GM12891 (cell line): Measurements from ENCODE around the gene RNF150.

ENCODE experiments used
- DNase-seq: peaks from one replicate; pipeline ENCODE4 v3.0.0; 2011; ENCODE audit warnings: low spot score; ENCODE audit not compliant: insufficient read length
- FAIRE-seq: peaks from 2 replicates; lab custom pipeline; 2011; peaks lifted over from hg19 to GRCh38; lab: Jason Lieb, UNC
- PAX5 ChIP-seq: IDR thresholded peaks from 2 replicates; pipeline ENCODE4 v1.6.1; 2011; ENCODE audit warnings: low read length, moderate library complexity, mild to moderate bottlenecking; ENCODE audit not compliant: insufficient read depth, severe bottlenecking
- POLR2A ChIP-seq: IDR thresholded peaks from 2 replicates; pipeline ENCODE4 v1.6.1; 2011; ENCODE audit warnings: low read depth, low read length, control low read depth
- POLR2AphosphoS5 ChIP-seq: IDR thresholded peaks from 2 replicates; pipeline ENCODE4 v1.6.1; 2011; ENCODE audit warnings: low read depth, low read length, control low read depth
- POU2F2 ChIP-seq: IDR thresholded peaks from 2 replicates; pipeline ENCODE4 v1.6.1; 2011; ENCODE audit warnings: low read depth, mild to moderate bottlenecking, control low read depth, low read length, moderate library complexity
- SPI1 ChIP-seq: IDR thresholded peaks from 2 replicates; pipeline ENCODE4 v1.6.1; 2011; ENCODE audit warnings: low read depth, low read length, control low read depth
- TAF1 ChIP-seq: IDR thresholded peaks from 2 replicates; pipeline ENCODE4 v1.6.1; 2011; ENCODE audit warnings: low read depth, low read length, control low read depth

Gene RNF150

DNA sequence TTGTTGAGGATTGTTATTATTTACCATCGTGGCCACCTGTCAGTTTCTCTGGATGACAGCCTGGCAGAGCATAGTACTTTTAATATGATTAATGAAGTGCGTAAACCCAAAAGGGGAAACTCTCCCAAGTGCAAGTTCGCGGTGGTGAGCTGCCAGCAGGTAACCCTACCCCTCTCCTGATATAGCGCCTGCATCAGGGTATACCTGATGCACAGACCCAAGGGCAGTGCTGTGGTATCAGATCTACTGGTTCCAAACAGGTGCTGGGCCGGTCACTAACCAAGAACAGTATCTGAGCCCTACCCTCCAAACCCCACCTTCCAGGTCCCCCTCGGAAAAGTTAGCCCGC lies 1.6 kb downstream of the RNF150 start:
- DNase-seq (no peak), FAIRE-seq (no peak)
- TF ChIP-seq PAX5, result no peak
- TF ChIP-seq SPI1, result no peak
- TF ChIP-seq TAF1, result no peak
- TF ChIP-seq POLR2A, result no peak
- no peak for TF ChIP-seq POU2F2
- TF ChIP-seq POLR2AphosphoS5, result no peak

DNA sequence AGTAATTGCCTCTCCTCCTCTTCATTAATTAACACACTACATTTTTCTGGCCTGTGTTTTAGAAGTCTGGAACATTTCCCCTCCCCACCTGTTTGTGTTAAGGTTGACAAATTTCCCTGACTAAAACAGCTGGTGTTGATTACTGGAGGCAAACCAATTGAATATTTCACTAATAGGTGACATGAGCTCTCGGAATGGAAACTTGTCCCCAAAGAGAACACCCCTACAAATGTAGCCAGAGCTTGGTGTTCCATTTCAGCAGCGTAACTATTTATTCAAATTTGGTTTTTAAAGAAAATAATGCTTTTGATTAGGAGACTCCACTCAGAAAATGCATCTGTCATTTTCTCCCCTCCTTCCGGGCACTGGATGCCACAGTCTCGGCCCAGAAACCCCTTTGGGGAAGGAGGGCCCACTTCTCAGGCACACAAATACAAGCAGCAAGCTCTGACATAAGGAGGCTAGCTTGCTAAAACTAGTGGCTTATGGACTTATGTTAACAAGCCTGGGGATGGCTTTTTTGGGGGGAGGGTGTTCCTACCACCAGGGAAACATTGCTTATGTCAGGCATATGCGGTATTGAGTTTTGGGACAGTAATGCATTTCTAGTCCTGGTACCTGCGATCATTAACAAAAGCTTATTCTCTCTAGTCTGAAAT lies 2.2 kb downstream of the RNF150 start:
- FAIRE-seq, result no peak
- no peak for TF ChIP-seq PAX5
- no peak for TF ChIP-seq SPI1
- TF ChIP-seq POU2F2, result no peak
- no peak for TF ChIP-seq TAF1
- TF ChIP-seq POLR2A, result no peak
- no peak for TF ChIP-seq POLR2AphosphoS5
- no peak for DNase-seq

DNA sequence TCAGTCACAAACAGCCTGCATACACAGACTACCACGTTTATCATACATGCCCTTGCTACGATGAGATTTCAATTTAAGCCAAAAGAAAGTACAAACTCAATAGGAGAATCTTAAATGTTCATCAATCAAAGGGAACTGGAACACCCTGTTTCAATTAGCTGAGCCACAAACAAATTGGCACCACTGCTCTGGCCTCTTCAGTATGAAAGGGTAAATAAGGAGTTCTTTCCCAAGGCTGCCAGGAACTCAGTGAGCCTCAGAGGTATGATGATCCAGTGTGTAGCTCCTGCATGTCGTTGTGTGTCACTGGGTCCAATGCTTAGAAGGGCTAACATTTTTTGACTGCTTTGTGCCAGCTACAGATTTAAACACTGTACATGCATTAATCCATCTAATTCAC lies 5.4 kb downstream of the RNF150 start:
- DNase-seq (no peak), FAIRE-seq (no peak)
- no peak for TF ChIP-seq POU2F2
- no peak for TF ChIP-seq PAX5
- TF ChIP-seq POLR2A, result no peak
- TF ChIP-seq SPI1, result no peak
- TF ChIP-seq TAF1, result no peak
- TF ChIP-seq POLR2AphosphoS5, result no peak

DNA sequence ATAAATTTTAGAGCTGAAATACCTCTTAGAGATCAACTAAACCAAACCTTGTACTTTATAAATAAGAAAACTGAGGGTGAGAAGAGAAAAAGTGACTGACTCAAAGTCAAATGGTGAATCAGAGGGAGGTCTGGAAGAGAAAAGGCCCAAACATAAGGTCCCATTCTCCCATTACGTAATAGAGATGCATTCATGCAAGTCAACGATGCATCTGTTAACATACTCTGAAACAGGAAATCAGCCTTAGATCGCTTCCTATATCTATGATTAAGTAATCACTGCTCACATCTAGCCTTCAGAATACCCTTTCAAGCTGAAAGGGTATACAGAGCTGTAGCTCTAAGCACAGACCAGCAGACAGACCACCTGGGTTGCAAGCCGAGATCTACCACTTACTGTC lies 6.5 kb downstream of the RNF150 start:
- no peak for TF ChIP-seq SPI1
- no peak for TF ChIP-seq TAF1
- TF ChIP-seq POU2F2, result no peak
- TF ChIP-seq POLR2AphosphoS5, result no peak
- TF ChIP-seq PAX5, result no peak
- no peak for TF ChIP-seq POLR2A
- DNase-seq (no peak), FAIRE-seq (no peak)

DNA sequence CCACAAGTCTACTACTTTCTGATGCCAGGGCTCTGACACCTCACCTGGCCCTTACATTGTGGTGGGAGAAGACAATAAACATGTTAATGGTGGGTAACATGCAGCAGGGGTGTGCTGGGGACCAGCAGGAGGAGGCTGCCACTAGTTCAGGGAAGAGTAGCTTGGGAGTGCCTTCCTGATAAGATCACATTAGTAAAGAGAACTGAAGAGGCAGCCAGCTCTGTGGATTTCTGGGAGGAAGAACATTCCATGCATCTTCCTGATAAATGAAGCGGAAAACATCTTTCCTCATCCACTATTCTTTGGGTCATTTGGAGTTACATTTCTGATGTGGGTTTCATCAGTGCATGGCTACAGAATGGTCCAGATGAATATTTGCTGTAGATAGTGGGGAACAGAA lies 9.0 kb downstream of the RNF150 start:
- DNase-seq, result no peak
- no peak for FAIRE-seq
- no peak for TF ChIP-seq POLR2AphosphoS5
- no peak for TF ChIP-seq POLR2A
- TF ChIP-seq POU2F2, result no peak
- no peak for TF ChIP-seq PAX5
- no peak for TF ChIP-seq TAF1
- TF ChIP-seq SPI1, result no peak

DNA sequence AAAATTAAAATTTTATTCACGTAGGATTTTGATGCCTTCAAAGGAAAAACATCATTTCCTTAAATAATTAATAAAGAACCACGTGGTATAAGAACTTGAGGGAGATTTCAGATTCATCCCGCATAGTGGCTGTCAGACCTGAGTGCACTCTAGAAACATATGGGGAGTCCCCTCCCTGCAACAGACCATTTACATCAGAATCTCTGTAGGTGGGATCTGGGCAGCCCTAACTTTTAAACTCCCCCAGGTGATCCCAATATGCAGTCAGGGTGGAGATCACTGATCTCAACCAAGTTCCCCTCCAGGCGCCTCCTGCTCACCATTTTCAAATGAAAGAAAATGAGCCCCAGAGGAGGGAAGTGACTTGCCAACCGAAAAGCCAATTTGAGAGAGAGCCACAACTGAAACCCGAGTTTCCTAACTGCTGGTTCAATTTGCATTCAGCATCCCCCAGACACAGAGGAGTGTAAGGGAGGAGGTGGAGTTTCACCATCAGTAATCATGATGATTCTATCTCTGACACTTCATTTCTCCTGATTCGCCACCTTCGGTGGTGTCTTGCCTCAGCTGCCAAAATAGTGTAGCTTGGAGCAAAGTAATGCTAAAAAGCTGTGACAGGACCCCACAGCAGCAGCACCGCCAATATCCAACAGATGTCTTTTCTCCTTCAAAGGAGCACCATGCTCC lies 11.4 kb downstream of the RNF150 start:
- no peak for TF ChIP-seq POLR2A
- no peak for TF ChIP-seq POU2F2
- 0 out of 2 replicates have a peak, but pooled peaks have one; percentile 5 for TF ChIP-seq SPI1
- TF ChIP-seq POLR2AphosphoS5, result no peak
- TF ChIP-seq TAF1, result no peak
- DNase-seq (no peak), FAIRE-seq (no peak)

DNA sequence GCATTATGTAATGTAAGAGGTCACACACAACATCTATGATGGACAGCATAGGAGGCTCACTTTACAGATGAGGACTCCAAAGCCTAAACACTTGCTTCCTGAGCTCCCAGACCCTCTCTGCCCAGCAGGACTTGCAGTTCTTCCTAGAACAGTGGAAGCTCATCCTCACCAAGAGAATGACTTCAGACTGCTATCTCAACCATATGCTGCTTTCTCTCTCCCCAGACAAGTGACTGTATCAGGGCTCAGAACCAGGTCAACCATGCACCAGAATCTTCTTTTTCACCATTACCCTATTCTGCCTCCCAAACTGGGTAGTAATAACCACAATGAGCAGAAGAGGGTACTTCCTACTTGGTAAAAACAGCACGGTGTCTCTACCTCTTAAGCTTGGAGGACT lies 12.2 kb downstream of the RNF150 start:
- TF ChIP-seq POLR2AphosphoS5 (no peak), POLR2A (no peak), SPI1 (no peak), POU2F2 (no peak)
- FAIRE-seq, result no peak
- no peak for DNase-seq

DNA sequence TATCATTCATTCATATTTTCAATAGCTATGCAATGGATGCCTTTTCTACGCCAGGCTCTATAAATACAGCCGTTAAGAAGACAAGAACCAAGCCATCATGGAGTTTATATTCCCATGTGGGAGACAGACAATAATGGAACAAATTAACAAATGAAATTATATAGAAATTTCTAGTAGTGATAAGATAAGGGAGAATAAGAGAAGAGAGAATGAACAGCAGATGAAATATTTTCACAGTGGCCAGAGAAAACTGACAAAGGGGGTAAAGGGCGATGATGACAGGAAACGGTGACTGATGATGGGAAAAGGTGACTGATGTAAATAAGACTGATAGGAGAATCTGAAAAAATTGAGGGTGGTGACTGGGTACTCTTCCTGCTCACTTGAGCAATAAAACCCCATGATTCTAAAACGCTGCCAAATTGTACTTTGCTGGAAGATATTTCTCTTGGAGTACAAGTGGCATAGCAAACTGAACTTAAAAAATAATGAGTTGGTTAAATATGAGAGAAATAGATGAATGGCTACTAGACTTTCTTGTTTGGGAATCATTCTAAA lies 13.2 kb downstream of the RNF150 start:
- TF ChIP-seq POLR2A (no peak), POLR2AphosphoS5 (no peak), TAF1 (no peak), PAX5 (no peak), POU2F2 (no peak), SPI1 (no peak)
- DNase-seq (no peak), FAIRE-seq (no peak)

DNA sequence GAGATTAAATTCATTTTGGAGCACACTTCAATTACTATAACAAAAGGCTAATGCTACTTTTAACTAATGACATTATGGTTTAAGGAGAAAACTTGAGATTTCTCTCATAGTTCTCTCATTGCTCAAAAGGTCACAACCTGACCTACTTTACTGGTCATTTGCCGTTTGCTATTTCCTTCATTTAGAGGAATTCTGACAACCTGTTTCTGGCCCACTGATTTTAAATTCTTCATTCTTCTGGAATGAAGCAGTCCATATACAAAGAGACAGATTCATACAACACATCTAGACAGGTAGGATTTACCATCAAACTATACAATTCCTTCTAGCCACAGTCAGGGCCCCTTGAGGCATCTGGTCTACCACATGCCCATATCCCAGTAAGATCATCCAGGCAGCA lies 14.2 kb downstream of the RNF150 start:
- DNase-seq (no peak), FAIRE-seq (no peak)
- TF ChIP-seq POLR2AphosphoS5 (no peak), SPI1 (no peak), POU2F2 (no peak), POLR2A (no peak), TAF1 (no peak), PAX5 (no peak)

DNA sequence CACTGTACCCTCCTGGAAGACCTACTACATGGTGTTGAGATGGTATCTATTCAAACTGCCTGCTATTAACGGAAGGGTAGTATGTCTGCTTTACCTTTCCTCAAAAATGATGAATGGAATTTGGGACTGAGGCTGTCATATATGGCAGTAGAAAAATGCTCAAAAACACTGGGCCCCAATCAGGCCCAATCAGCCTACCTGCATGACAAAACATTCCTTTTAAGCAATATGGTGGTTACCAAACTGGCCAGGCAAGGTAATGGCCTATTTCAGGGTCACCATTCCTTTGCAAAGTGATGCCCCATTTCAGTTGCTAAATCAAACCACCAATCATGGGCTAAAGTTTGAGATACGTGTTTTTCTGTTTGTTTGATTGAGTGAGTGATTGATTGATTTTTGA lies 14.9 kb downstream of the RNF150 start:
- TF ChIP-seq POLR2A (no peak), POLR2AphosphoS5 (no peak)
- FAIRE-seq, result no peak

More for the DNA sequence above, 14.9 kb downstream of the RNF150 start:
- DNase-seq, result no peak
